Activated naive CD4-positive, alpha-beta T cell treated with Interleukin-2 at 50 U/mL for 16 hours (primary cell): Measurements from ENCODE around the gene PEX14.

Experiments
- DNase-seq: peaks from one replicate; pipeline ENCODE4 v3.0.0-alpha.2; 2020

Gene PEX14

DNA sequence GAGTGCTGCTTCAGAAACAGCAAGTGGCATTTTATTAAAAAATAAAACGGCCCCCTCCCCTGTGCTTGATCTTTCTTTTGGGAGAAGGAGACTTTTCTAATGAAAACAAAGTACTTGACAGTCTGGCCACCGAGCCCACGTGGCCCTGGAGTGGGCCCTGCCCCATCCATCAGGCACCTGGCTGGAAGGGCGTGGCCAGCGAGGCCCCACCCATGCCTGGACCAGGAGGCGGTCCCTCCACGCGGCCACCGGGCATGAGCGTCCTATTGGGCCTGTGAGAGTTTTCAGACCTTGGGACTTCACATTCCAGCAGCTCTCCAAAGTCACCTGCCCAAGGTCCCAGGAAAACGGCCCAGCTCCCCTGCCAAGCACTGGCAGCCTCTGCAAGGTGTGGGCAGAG, 177.0 kb downstream of the PEX14 start:
- DNase-seq: no peak

DNA sequence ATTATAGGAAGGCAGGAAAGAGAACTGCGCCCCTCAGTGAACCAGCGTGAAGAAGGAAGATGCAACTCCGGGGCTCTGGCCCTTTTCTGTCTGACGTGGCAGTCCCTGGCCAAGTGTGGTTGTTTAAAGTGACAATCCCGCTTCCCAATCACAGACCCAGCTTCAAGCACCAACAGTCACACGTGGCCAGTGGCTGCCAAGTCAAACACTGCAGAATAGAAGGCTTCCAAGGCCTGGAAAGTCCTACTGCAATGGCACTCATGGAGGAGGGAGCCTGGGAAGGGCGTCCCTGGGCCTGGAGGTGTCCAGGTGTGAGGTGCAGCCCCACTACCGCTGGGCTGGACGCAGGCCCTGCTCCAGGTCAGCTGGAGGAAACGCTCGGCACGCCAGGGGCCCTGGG, 177.9 kb downstream of the PEX14 start:
- DNase-seq: no peak

DNA sequence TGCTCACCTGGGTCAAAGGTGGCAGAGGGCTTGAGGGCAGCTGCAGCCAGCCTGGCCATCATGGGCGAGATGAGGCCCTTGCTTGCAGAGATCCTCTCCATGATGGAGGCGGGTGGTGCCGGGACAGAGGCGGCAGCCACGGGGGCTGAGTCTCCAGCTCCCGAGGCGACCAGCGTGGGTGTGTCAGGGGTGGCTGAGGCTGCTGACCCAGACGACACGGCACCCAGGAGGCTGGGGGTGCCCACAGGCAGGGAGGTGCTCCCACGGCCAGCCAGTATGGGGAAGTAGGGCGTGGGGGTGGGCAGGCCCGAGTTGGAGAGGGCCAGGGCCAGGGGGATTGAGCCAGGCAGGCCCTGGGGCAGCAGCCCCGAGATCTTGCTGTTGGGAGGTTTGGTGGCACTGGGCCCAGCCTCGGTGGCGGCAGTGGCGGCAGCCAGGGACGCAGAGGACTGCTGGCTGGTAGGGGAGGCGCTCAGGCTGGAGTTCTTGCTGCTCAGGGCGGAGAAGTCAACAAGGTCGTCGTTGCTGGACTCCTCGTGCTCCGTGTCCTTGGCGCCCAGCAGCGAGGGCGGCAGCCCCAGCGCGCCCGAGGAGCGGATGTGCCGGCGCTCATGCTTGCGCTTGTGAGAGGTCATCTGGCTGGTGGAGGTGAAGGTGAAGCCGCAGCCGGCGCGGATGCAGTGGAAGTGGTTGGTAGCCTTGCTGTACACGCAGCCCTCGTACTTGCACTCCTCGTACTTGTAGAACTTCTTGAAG, 178.8 kb downstream of the PEX14 start:
- DNase-seq: no peak

DNA sequence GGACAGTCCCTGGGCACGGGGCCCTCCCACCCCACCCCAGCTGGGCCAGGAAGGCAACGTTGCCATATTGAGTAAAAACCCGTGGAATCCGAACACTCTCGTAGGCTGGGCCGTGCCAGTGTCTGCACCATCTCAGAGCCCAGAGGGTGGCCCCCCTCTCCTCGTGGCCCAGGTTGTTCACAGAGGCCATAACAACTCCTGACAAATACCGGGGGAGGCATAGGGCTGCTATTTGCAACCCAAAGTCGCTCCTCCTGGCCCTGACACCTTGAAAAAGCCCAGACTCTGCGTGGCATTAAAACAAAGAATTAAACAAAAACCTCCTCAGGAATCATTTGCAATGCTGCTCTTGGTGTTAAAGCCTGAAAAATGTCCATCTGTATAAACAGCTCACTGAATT, 180.3 kb downstream of the PEX14 start:
- no peak for DNase-seq

DNA sequence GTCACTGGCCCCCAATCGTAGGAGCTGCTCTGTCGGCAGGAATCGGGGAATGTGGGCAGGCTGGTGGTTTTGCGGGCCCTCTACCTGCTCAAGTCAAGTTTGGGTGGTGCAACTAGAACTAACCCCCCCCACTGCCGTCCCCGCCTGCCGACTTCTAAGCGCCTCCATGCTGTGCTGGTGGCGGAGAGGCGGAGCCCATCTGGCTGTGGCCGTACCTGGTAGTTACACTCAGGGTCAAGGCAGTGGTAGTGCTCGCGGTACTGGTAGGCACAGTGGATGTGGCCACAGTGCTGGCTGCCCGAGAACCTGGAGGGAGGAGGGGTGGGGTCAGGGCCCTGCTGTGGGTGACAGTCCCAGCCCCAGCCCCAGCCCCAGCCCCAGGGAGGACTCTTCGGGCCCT, 181.7 kb downstream of the PEX14 start:
- no peak for DNase-seq

DNA sequence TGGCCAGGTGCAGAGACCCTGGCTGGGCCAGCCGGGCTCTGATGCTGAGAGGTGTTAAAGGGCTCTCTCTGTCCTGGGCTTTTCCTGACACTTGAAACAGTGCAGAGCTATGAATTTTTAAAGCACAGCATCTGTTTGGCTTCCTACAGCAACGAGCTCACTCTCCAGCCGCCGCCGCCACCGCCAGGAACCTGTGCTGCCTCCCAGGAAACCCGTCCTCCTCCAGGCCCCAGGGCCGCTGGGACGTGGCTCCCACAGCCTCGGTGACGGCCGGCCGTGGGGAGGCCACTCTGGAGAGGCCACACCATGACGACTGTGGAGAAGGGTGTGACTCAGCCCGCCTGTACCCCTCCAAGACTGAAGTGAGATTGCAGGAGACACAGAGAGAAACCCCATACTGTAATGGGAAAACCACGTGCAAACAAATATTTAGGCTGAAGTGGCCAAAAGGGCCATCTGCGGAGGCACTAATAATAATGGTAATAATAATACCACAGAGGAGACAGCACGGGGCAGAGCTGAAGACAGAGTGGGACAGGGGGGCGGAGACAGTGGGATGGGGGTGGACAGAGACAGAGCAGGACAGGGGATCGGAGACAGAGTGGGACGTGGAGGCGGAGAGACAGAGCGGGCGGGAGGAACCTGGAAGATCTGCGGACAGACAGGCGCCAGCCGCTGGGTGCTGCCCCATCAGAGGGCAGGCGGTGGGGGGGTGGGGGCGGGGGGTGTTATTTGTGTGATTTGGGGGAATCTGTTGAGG, 182.5 kb downstream of the PEX14 start:
- DNase-seq: no peak

DNA sequence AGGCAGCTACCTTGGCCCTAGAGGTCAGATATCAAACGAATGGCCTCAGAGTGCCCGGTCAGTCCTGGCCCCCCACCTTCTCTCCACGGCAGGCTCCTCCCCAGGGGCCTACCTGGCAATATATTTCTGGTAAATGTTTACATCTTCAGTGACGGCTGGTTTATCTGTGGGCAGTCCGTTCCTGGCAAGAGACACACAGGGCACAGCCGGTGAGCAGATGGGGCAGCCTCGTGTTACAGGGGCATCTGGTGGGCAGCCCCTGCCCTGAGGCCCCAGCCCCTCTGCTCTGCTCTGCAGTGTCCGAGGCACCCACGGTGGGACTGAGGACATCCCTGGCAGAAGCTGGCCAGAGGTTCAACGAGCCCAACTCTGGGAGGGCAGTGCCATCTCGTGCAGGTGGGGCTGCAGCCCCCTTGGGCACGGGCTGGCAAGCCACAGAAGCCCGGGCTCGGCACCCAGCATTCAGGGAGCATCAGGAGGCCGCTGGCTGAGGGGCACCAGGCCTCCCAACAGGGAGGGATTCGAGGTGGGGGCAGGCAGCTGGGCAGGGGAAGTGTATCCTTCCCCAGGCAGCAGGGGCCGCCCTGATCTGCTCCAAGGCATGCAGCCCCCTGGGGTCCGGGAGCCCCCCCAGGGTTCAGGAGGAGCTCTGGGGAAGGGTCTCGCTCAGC, 183.8 kb downstream of the PEX14 start:
- no peak for DNase-seq

DNA sequence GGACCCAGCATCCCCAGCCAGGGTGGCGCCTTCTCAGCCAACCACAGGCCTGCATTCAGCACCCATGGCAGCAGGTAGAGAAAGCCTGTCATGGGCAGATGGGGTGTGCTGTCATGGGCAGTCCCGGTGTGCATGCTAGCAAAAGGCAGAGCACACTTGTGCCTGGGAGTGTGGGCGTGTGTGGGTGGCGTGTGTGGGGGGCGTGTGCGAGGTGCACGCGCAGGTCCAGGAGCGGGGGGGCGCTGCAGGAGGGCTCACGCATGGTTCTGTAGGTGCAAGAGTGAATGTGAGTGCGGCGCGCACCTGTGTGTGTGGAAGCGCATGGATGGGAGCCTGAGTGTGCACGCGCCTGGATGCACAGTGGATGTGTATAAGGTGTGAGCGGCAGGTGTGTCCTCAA, 184.5 kb downstream of the PEX14 start:
- DNase-seq: no peak

DNA sequence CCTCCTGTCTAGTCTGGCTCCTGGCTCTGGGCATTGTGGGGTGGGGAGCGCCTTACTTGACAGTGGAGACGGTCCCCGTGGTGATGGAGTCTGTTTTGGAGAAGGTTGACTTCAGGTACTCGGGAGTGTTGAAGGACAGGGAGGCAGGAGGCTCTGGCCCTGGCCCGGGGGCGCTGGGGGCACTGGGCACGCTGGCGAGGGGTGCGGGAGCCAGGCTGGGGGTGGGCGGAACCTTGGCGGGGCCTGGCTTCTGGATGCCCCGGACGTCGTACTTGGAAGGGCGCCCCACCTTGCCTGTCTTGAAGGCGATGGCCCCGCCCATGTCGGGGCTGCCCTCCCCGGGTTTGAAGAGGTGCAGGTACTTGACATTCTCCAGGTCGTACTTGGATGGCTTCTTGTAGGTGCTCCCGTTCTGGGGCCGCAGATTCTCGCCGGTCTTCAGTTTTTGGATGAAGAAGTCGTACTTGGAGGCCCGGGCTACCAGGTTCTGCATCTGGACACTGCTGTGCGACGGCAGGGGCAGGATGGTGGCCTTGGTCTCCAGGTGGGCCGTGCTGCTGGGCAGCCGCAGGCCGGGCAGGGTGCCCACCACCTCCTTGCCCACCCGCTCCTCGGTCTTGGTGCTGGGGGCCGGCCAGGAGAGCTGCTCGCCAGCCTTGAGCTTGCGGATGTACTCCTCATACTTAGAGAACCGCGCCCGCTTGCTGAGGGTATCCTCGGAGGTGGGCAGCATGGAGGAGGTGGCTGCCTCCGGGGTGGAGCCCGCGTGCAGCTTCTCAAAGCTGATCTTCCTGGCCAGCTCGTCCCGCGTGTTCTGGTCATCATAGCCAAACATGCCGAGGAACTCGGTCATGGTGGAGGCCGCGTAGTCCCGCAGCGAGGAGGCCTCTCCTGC, 185.1 kb downstream of the PEX14 start:
- DNase-seq: no peak

DNA sequence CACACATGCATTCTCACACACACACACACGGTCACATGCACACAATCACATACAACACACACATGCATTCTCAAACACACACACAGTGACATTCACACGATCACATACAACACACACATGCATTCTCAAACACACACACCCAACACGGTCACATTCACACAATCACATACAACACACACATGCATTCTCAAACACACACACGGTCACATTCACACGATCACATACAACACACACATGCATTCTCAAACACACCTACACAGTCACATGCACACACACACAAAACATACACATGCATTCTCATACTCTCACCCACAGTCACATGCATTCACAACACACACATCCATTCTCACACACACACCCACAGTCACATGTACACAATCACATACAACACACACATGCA, 186.7 kb downstream of the PEX14 start:
- no peak for DNase-seq

DNA sequence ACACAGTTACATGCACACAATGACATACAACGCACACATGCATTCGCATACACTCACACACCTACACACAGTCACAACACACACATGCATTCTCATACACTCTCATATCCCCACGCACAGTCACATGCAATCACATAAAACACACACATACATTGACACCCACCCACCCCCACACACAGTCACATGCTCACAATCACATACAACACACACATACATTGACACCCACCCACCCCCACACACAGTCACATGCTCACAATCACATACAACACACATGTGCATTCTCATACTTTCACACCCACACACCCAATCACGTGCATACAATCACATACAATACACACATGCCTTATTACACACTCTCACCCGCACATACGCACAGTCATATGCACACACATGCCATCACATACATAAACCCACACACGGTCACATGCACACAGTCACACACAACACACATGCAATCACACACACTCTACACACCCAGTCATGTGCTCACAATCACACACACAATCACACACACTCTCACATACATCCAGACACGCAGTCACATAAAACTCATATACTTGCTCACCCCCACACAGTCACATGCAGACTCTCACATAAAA, 187.4 kb downstream of the PEX14 start:
- no peak for DNase-seq

DNA sequence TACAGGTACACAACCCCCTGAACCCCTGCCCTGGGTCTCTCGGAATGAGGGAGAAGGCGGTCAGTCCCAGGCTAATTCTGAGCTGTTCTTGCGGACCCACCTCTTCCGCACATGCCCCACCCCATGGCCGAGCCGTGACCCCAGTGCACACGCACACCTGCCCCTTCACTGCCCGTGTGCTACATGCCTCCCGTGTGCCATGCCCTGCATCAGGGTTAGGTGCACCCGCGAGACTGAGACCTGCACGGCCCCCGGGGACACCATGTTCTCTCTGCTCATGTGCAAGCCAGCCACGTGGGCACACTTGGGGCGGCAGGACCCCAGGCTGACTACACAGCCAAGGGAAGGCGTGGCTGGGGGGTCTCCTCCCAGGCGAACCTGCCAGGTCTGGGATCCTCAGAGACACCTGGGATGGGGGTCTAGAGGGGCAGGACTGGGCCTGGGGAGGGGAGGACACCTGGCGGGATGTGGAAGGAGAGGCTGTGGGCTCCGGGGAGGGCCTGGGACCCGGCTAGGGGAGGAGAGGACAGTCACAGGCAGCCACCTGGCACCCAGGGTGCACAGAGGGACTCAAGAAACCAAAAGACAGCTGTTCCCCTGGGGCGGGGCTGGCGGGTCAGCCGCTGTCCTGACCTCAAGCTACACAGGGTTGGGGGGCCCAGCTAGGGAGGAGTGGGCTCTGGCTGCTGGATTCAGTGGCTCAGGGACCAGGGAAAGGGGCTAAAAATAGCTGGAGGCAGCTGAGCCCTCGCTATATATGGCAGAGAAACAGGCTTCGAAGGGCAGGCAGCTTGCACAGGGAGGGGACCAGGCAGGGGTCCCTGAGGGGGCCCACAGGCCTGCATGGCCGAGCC, 188.3 kb downstream of the PEX14 start:
- DNase-seq: no peak

DNA sequence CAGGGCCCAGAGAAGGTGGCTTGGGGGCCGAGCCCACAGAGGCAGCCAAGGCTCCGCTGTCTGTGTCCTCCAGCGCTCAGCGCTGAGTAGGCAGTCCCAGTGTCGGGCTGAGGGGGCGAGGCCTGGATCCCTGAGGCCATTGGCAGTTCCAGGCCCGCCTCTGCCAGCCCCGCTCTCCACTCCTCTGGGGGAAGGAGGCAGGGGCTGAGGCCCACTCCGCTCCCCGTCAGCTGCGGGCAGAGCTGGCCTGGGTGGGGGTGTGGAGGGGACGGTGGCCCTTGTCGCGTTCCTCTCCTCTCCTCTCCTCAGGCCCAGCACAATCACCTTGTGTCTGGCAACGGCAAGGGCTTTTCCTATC, 188.9 kb downstream of the PEX14 start:
- DNase-seq: no peak

DNA sequence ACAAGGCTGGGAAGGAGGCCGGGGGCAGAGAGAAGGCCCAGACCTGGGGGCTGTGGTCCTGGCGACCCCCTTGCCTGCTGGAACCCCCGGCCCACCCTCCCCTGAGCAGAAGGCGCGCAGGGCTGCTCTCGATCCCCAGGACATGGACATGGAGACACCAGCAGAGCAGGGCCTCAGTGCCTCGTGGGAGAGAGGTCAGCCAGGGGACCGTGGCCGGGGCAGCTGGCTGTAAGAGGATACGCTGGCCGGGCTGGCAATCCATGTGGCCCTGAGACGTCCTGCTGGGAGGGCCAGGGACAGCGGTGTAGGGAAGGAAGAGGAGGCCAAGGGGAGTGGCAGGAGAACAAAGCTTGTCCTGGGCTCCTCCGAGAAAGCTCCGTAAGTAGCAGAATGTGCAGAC, 189.5 kb downstream of the PEX14 start:
- DNase-seq: no peak

DNA sequence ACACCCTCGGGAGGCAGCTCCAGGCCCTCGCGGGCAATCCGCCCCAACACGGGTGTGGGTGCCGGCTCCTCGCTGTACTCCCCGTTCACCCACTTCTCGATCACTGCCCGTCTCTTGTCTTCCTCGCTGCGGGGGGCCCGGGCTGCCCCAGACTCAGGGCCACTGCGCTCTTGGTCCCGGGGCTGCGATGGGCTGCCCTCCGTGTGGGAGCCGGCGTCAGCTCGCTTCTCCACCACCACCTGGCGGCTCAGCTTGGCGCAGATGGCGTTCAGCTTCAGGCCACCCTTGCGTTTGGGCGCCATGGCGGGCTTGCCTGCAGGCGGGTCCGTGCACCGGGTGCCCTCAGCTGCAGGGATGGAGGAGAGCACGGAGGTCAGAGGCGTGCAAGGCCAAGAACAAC, 190.5 kb downstream of the PEX14 start:
- no peak for DNase-seq

DNA sequence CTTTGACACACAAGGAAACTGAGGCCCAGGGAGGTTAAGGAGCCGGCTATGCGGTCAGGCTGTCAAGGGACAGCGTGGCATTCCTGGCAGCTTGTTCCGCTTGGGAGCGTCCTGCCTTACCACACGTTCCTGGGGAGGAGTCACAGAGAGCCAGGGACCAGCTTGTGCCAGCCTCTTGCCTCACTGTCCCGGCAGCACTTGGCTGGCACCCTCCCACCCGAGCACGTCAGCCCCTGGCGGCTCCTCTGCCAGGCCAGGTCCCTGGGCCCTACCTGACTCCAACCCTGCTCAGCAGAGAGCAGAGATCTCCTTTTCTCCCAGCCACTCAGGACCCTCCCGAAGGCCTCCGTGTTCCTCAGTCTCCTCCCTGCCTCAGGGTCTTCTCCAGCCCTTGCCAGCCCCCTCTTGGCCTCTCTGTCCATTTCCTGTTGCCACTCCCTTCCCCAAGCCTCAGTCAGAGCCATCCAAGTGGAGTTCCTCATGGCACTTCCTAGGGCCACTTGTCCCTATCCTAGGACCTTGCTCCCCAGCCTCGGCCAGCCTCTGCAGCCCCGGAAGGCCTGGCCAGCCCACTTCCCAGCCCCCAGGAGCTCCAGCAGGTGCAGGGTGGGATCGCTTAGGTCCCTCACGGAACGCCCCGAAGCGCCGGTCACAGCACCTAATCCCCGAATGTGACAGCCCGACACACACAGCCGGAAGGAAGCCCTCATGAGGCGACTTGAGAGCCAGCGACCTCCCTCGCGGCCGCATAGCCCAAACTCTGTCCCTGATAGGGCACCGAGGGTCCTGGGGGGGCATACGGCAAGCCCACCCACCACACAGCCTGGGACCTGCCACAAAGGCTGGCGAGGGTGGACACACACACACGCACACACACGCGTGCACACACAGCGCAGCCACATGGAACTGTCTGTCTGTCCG, 191.4 kb downstream of the PEX14 start:
- no peak for DNase-seq

DNA sequence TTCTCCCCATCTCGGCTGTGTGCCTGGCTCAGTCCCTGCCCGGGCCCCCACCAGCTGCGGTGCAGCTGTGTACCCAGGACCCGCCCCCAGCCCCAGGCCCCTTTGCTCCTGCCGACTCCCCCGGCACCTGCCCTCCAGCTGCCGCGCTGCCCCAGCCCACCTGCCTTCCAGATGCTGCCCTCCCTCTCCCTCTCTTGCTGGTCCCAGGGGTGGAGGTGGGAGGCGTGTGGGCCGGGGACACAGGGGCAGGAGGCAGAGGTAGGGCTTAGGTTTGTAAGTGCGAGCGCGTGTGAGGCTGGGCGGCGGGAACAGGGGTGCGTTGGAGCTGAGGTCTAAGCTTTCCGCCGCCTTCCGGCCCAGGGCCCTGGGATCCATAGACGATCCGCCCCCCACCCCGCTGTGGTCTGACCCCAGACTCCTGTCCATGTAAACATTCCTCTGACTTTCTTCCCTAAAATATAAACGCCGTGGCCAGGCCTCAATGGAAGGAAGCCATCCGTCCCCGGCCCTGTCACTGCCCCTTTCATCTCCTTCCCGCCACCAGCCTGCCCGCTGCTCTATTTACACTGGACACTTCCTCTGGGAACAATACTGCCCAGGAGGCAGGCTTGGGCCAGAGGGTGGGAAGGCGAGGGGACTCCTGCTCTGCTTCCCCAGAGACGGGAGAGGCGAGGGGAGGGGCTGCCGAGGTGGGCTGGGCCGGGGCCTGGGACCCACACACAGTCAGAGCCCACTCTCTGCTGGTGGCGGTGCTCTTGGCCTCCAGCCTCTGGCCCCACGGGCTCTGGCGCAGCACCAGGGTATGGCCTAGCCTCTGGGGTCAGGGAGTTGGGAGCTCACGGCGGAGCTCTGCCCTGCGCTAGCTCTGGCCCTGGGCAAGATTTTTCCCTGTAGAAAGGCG, 193.4 kb downstream of the PEX14 start:
- no peak for DNase-seq

DNA sequence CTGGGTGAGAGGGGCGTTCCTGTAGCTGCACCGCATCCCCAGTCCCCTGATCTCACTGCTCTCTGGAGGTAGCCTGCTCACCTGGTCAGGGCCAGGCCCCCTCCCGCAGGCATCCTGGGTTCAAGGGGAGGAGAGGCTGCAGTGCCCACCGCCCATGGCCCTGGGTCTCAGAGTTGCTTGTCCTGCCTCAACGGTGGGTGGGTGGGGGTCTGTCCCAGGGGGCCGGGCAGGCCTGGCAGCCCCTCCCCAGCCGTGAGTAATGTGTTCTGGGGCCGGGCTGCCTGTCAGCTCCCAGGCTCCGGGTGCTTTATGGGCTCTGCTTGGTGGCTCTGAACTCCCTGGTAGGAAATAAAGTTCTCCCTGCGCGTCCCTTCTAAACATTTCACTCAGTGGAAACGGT, 194.8 kb downstream of the PEX14 start:
- DNase-seq: no peak

DNA sequence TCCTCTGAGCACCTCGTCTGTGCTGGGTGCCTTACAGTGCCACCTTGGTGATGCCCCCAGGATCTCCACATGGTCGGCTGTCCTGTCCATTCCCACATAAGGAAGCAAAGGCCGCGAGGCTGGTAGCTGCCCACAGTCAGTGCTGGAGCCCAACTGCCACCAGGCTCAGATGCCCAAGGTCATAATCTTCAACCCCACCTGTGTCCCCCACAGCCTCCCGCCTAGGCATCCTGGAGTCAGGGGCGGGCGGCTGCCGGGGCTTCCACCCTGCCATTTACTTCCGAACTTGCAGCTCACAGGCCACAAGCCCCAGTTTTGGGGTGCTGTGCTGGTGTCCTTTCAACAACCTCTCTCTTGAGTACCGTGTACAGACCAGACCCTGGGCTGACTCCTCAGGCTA, 195.4 kb downstream of the PEX14 start:
- no peak for DNase-seq

DNA sequence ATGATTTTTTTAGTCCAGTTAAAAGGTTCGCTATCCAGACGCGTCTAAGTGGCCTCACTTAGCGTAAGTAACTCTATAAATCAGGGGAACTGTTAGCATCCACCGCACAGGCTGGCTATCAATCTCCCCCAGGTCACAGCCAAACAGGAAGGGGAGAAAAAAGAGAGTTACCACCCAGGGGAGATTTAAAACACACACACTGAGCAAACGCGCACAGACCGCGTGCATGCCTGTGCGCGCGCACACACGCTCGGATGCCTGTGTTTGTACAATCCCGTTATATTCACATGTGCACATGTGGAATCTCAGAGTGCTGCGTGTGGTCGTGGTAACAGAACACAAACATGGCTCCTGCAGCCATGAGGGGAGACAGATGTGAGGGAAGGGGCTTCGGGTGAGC, 196.3 kb downstream of the PEX14 start:
- no peak for DNase-seq
